ENCODE results near the gene KIAA0513.

KIAA0513 gene

GRCh38 chr16:85081038-85081437 is 53.4 kb downstream of the KIAA0513 start:
- DNase-seq: no peak
- in situ Hi-C loops (cut with MboI; ENCODE audit: low pct_unique_long_range_greater_than_20kb, low sequenced_read_pairs): no loop called here

- in situ Hi-C loops (cut with MboI; ENCODE audit: low pct_unique_long_range_greater_than_20kb, low sequenced_read_pairs): no loop called here
- no peak for DNase-seq
These were observed 54.2 kb downstream of the KIAA0513 start for GRCh38 chr16:85081765-85082164.

- no peak for DNase-seq
- in situ Hi-C loops (cut with MboI; ENCODE audit: low pct_unique_long_range_greater_than_20kb, low sequenced_read_pairs): no loop called here
These were observed 54.8 kb downstream of the KIAA0513 start for GRCh38 chr16:85082173-85083050.

- DNase-seq: peak; percentile 36
- in situ Hi-C loops (cut with MboI; ENCODE audit: low pct_unique_long_range_greater_than_20kb, low sequenced_read_pairs): no loop called here
These were observed 55.5 kb downstream of the KIAA0513 start for GRCh38 chr16:85083051-85083639.

GRCh38 chr16:85084841-85085510 is 57.4 kb downstream of the KIAA0513 start:
- no peak for DNase-seq
- in situ Hi-C loops (cut with MboI; ENCODE audit: low pct_unique_long_range_greater_than_20kb, low sequenced_read_pairs): no loop called here

GRCh38 chr16:85085721-85086120 is 58.1 kb downstream of the KIAA0513 start:
- DNase-seq: no peak
- in situ Hi-C loops (cut with MboI; ENCODE audit: low pct_unique_long_range_greater_than_20kb, low sequenced_read_pairs): no loop called here

- peak; percentile 83 for DNase-seq
- in situ Hi-C loops (cut with MboI; ENCODE audit: low pct_unique_long_range_greater_than_20kb, low sequenced_read_pairs): no loop called here
These were observed 59.0 kb downstream of the KIAA0513 start for GRCh38 chr16:85086347-85087291.

- no peak for DNase-seq
- in situ Hi-C loops (cut with MboI; ENCODE audit: low pct_unique_long_range_greater_than_20kb, low sequenced_read_pairs): no loop called here
These were observed 60.4 kb downstream of the KIAA0513 start for GRCh38 chr16:85087899-85088569.

GRCh38 chr16:85088570-85089199 is 61.1 kb downstream of the KIAA0513 start:
- in situ Hi-C loops (cut with MboI; ENCODE audit: low pct_unique_long_range_greater_than_20kb, low sequenced_read_pairs): no loop called here
- DNase-seq: no peak

GRCh38 chr16:85089525-85089924 is 61.9 kb downstream of the KIAA0513 start:
- no peak for DNase-seq
- in situ Hi-C loops (cut with MboI; ENCODE audit: low pct_unique_long_range_greater_than_20kb, low sequenced_read_pairs): no loop called here

GRCh38 chr16:85090181-85090580 is 62.6 kb downstream of the KIAA0513 start:
- DNase-seq: no peak
- in situ Hi-C loops (cut with MboI; ENCODE audit: low pct_unique_long_range_greater_than_20kb, low sequenced_read_pairs): no loop called here

- in situ Hi-C loops (cut with MboI; ENCODE audit: low pct_unique_long_range_greater_than_20kb, low sequenced_read_pairs): no loop called here
- DNase-seq: no peak
These were observed 63.4 kb downstream of the KIAA0513 start for GRCh38 chr16:85090873-85091521.

- in situ Hi-C loops (cut with MboI; ENCODE audit: low pct_unique_long_range_greater_than_20kb, low sequenced_read_pairs): no loop called here
- no peak for DNase-seq
These were observed 63.9 kb downstream of the KIAA0513 start for GRCh38 chr16:85091522-85091910.

GRCh38 chr16:85092309-85092708 is 64.7 kb downstream of the KIAA0513 start:
- no peak for DNase-seq
- in situ Hi-C loops (cut with MboI; ENCODE audit: low pct_unique_long_range_greater_than_20kb, low sequenced_read_pairs): no loop called here

GRCh38 chr16:85092851-85093250 is 65.3 kb downstream of the KIAA0513 start:
- no peak for DNase-seq
- in situ Hi-C loops (cut with MboI; ENCODE audit: low pct_unique_long_range_greater_than_20kb, low sequenced_read_pairs): no loop called here

- DNase-seq: no peak
- in situ Hi-C loops (cut with MboI; ENCODE audit: low pct_unique_long_range_greater_than_20kb, low sequenced_read_pairs): no loop called here
These were observed 66.1 kb downstream of the KIAA0513 start for GRCh38 chr16:85093705-85094104.

- in situ Hi-C loops (cut with MboI; ENCODE audit: low pct_unique_long_range_greater_than_20kb, low sequenced_read_pairs): no loop called here
- DNase-seq: no peak
These were observed 66.7 kb downstream of the KIAA0513 start for GRCh38 chr16:85094176-85094805.

Data from KBM-7 (cell line).